ENCODE data around the gene PTK6. TPM values are rescaled to one million over a fixed set of nuclear protein-coding genes. Genes with fewer than 3 reads are reported as not detected.

Gene PTK6
- total RNA-seq, 1 donor from 2014 or later = 0.13 TPM

GRCh38 chr20:63544241-63544957 lies 7.2 kb upstream of the PTK6 start:
- no peak for DNase-seq (ENCODE audit: extremely low spot score, unreplicated experiment)
- no peak overlapping the region for H3K4me3 Mint-ChIP-seq (ENCODE audit: unreplicated experiment)
- TF ChIP-seq CTCF (IDR thresholded peaks at IDR 0.05) = no peak
- H3K27ac Mint-ChIP-seq (ENCODE audit: unreplicated experiment) = no peak overlapping the region
- H3K36me3 Mint-ChIP-seq (ENCODE audit: unreplicated experiment) = no peaks in the 10 kb centered on the region
- peaks cover 5% of the 10 kb centered on the region for H3K27me3 Mint-ChIP-seq (ENCODE audit: unreplicated experiment)
- no peaks in the 10 kb centered on the region for H3K9me3 Mint-ChIP-seq (ENCODE audit: unreplicated experiment)
- H3K4me1 Mint-ChIP-seq (ENCODE audit: unreplicated experiment) = peaks cover 6% of the 10 kb centered on the region

- Mint-ChIP-seq H3K4me3 (ENCODE audit: unreplicated experiment) (no peak overlapping the region), H3K4me1 (ENCODE audit: unreplicated experiment) (peaks cover 6% of the 10 kb centered on the region), H3K27ac (ENCODE audit: unreplicated experiment) (no peak overlapping the region)
These were observed 6.6 kb upstream of the PTK6 start for GRCh38 chr20:63543733-63544132.

GRCh38 chr20:63543131-63543530 lies 6.0 kb upstream of the PTK6 start:
- Mint-ChIP-seq H3K36me3 (ENCODE audit: unreplicated experiment) (no peaks in the 10 kb centered on the region), H3K4me1 (ENCODE audit: unreplicated experiment) (peaks cover 6% of the 10 kb centered on the region), H3K4me3 (ENCODE audit: unreplicated experiment) (no peak overlapping the region), H3K27ac (ENCODE audit: unreplicated experiment) (no peak overlapping the region), H3K9me3 (ENCODE audit: unreplicated experiment) (no peaks in the 10 kb centered on the region), H3K27me3 (ENCODE audit: unreplicated experiment) (peaks cover 5% of the 10 kb centered on the region)
- no peak for DNase-seq (ENCODE audit: extremely low spot score, unreplicated experiment)
- TF ChIP-seq CTCF (IDR thresholded peaks at IDR 0.05) = no peak

More at GRCh38 chr20:63543733-63544132, 6.6 kb upstream of the PTK6 start:
- H3K9me3 Mint-ChIP-seq (ENCODE audit: unreplicated experiment) = no peaks in the 10 kb centered on the region
- TF ChIP-seq CTCF (IDR thresholded peaks at IDR 0.05) = no peak
- H3K27me3 Mint-ChIP-seq (ENCODE audit: unreplicated experiment) = peaks cover 5% of the 10 kb centered on the region
- no peak for DNase-seq (ENCODE audit: extremely low spot score, unreplicated experiment)
- H3K36me3 Mint-ChIP-seq (ENCODE audit: unreplicated experiment) = no peaks in the 10 kb centered on the region

- DNase-seq (ENCODE audit: extremely low spot score, unreplicated experiment) = no peak
- Mint-ChIP-seq H3K36me3 (ENCODE audit: unreplicated experiment) (no peaks in the 10 kb centered on the region), H3K9me3 (ENCODE audit: unreplicated experiment) (no peaks in the 10 kb centered on the region), H3K27ac (ENCODE audit: unreplicated experiment) (no peak overlapping the region), H3K4me3 (ENCODE audit: unreplicated experiment) (no peak overlapping the region), H3K4me1 (ENCODE audit: unreplicated experiment) (peaks cover 9% of the 10 kb centered on the region), H3K27me3 (ENCODE audit: unreplicated experiment) (peaks cover 5% of the 10 kb centered on the region)
- TF ChIP-seq CTCF (IDR thresholded peaks at IDR 0.05) = no peak
These were observed 5.5 kb upstream of the PTK6 start for GRCh38 chr20:63542696-63543095.

GRCh38 chr20:63542031-63542559 lies 4.9 kb upstream of the PTK6 start:
- no peak for DNase-seq (ENCODE audit: extremely low spot score, unreplicated experiment)
- peaks cover 5% of the 10 kb centered on the region for H3K27me3 Mint-ChIP-seq (ENCODE audit: unreplicated experiment)
- H3K4me3 Mint-ChIP-seq (ENCODE audit: unreplicated experiment) = no peak overlapping the region
- H3K27ac Mint-ChIP-seq (ENCODE audit: unreplicated experiment) = no peak overlapping the region
- H3K4me1 Mint-ChIP-seq (ENCODE audit: unreplicated experiment) = peaks cover 10% of the 10 kb centered on the region
- TF ChIP-seq CTCF (IDR thresholded peaks at IDR 0.05) = no peak
- H3K9me3 Mint-ChIP-seq (ENCODE audit: unreplicated experiment) = no peaks in the 10 kb centered on the region
- H3K36me3 Mint-ChIP-seq (ENCODE audit: unreplicated experiment) = no peaks in the 10 kb centered on the region
